Measurements from ENCODE around the gene PWWP2B.

DNA sequence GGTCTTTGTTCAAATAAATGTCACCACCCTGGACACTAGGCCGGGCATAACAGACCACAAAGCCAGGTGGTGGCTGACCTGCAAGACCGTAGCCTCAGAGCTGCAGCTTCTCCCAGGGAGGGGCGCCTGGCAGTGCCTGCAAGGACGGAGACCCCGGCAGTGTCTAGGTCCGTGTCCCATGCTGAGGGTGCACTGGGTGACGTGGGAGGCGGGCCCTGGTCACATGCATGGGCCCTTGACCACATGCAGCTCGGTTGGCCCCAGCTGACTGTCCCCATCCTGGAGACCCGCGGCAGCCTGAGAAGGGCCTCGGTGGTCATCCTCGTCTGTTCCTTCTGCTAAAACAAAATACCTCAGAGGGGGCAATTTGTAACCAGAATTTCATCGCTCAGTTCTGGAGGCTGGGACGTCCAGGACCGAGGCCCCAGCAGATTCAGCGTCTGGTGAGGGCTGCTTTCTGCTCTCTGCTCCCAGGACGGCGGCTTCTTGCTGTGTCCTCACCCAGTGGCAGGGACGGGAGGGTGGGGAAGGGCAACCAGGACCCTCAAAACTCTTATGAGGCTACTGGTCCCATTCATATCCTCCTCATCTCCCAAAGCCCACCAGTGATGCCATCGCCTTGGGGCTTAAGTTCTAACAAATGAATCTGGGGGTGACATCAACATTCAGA, 36.8 kb downstream of the PWWP2B start:
- TF ChIP-seq CTCF (IDR thresholded peaks at IDR 0.05; ENCODE audit: low read depth, low read length) (no peak), MYC (IDR thresholded peaks at IDR 0.05; ENCODE audit: low read depth, low read length) (no peak)

Data from NB4 (cell line).